K562 (cell line): ENCODE results near the gene DBNL. TPM values are rescaled to one million over a fixed set of nuclear protein-coding genes. Genes with fewer than 3 reads are reported as not detected.

Experiments used
- CEBPG ChIP-seq, 3 experiments: fragments of 200-800 bp in 1 of 3; sonication (Bioruptor generic) in 1 of 3; sonication (generic) in 1 of 3; formaldehyde crosslinking in 1 of 3; IDR thresholded peaks in 2 of 3; conservative IDR thresholded peaks in 1 of 3; 2 replicates each; pipeline versions ENCODE4 v1.6.1 to v1.8.0; 2016 to 2022; ENCODE audit warnings: missing compliant biosample characterization in 2 of 3, missing genetic modification characterization in 2 of 3, mild to moderate bottlenecking in 1 of 3, missing genetic modification reagents in 1 of 3
- EHMT2 ChIP-seq: fragments of 450-650 bp; IDR thresholded peaks from 2 replicates; pipeline ENCODE4 v1.6.1; 2018; ENCODE audit warnings: antibody characterized with exemption
- EP400 ChIP-seq: fragments of 450-650 bp; IDR thresholded peaks from 2 replicates; pipeline ENCODE4 v1.6.1; 2017; ENCODE audit warnings: antibody characterized with exemption, mild to moderate bottlenecking, moderate library complexity
- FOSL1 ChIP-seq: fragments of 200-800 bp; sonication (Bioruptor generic); conservative IDR thresholded peaks from 2 replicates; pipeline ENCODE4 v1.6.1; 2016; ENCODE audit warnings: missing genetic modification characterization, missing compliant biosample characterization
- HMG20B ChIP-seq: fragments of 250-450 bp; sonication (Bioruptor Pico); IDR thresholded peaks from 2 replicates; pipeline ENCODE4 v1.5.0; 2021; ENCODE audit warnings: mild to moderate bottlenecking
- IRF2 ChIP-seq: sonication (generic); formaldehyde crosslinking; IDR thresholded peaks from 2 replicates; pipeline ENCODE4 v1.8.1; 2022; ENCODE audit warnings: mild to moderate bottlenecking, missing genetic modification reagents
- MEF2A ChIP-seq: IDR thresholded peaks from 2 replicates; pipeline ENCODE4 v1.6.1; 2011; ENCODE audit warnings: low read depth, mild to moderate bottlenecking, low read length, moderate library complexity; ENCODE audit not compliant: control insufficient read depth
- RFX1 ChIP-seq: fragments of 450-650 bp; IDR thresholded peaks from 2 replicates; pipeline ENCODE4 v1.6.1; 2016; ENCODE audit warnings: mild to moderate bottlenecking, moderate library complexity
- SAFB ChIP-seq: fragments of 200-400 bp; formaldehyde crosslinking; IDR thresholded peaks from 2 replicates; pipeline ENCODE4 v1.6.1; 2017; ENCODE audit warnings: low read depth, low read length, borderline replicate concordance
- TAF15 ChIP-seq: fragments of 200-400 bp; formaldehyde crosslinking; IDR thresholded peaks from 2 replicates; pipeline ENCODE4 v1.6.1; 2017; ENCODE audit warnings: mild to moderate bottlenecking, low read depth, low read length, moderate library complexity
- TCFL5 ChIP-seq: fragments of 250-450 bp; sonication (Bioruptor Pico); conservative IDR thresholded peaks from 2 replicates; pipeline ENCODE4 v1.6.1; 2021; ENCODE audit warnings: mild to moderate bottlenecking, moderate library complexity, matching md5 sums
- TRIM24 ChIP-seq, 2 experiments: fragments of 450-650 bp; IDR thresholded peaks; 2 replicates each; pipeline ENCODE4 v1.6.1; 2016
- XRCC3 ChIP-seq: fragments of 450-650 bp; IDR thresholded peaks from 2 replicates; pipeline ENCODE4 v1.6.1; 2017; ENCODE audit warnings: mild to moderate bottlenecking, moderate library complexity
- ZNF133 ChIP-seq: fragments of 250-450 bp; sonication (Bioruptor Pico); IDR thresholded peaks from 2 replicates; pipeline ENCODE4 v1.4.0; 2020; ENCODE audit warnings: mild to moderate bottlenecking
- ZNF253 ChIP-seq: fragments of 250-450 bp; sonication (Bioruptor Pico); conservative IDR thresholded peaks from 2 replicates; pipeline ENCODE4 v1.6.1; 2021; ENCODE audit warnings: mild to moderate bottlenecking
- ZNF263 ChIP-seq: sonication (generic); formaldehyde crosslinking; IDR thresholded peaks from 2 replicates; pipeline ENCODE4 v1.8.0; 2022; ENCODE audit warnings: mild to moderate bottlenecking, missing genetic modification reagents, borderline replicate concordance
- ZNF699 ChIP-seq: fragments of 250-450 bp; sonication (Bioruptor Pico); IDR thresholded peaks from 2 replicates; pipeline ENCODE4 v1.8.0; 2021; ENCODE audit warnings: mild to moderate bottlenecking, moderate library complexity; ENCODE audit not compliant: insufficient replicate concordance
- ZNF764 ChIP-seq: fragments of 250-450 bp; sonication (Bioruptor Pico); IDR thresholded peaks from 2 replicates; pipeline ENCODE4 v1.4.0; 2020; ENCODE audit warnings: low read depth, mild to moderate bottlenecking, moderate library complexity
- polyA plus RNA-seq, 8 experiments: library from polyadenylated mRNA; depleted of rRNA in 4 of 8; stranded (reverse) in 5 of 8; unstranded in 3 of 8; fragments of >200 nt; fragmentation: Nextera tagmentation in 2 of 8; fragmentation: Illumina TruSeq in 1 of 8; extraction: Ambion mirVana in 2 of 8; extraction: Trizol in 1 of 8; gene quantifications; 2 replicates each; pipeline versions ENCODE4 v1.2.1 to v1.2.3, GENCODE V29; 2011 to 2014; ENCODE audit warnings: inconsistent platforms in 1 of 8, missing spikeins in 1 of 8
- total RNA-seq, 7 experiments: library from RNA; depleted of rRNA in 6 of 7; stranded (reverse); fragments of >200 nt in 6 of 7; fragmentation: Illumina TruSeq in 2 of 7; extraction: Trizol in 2 of 7; gene quantifications; 2 replicates each; pipeline versions ENCODE4 v1.2.1 to v1.2.3, GENCODE V29; 2011 to 2021; ENCODE audit warnings: low replicate concordance in 1 of 7
- TF ChIP-seq, protein P1 (sequence below): fragments of 450-650 bp; formaldehyde crosslinking; IDR thresholded peaks from 2 replicates; pipeline ENCODE4 v1.4.0; 2020; ENCODE audit warnings: mild to moderate bottlenecking, moderate library complexity
- TF ChIP-seq, protein P2 (sequence below): fragments of 450-650 bp; formaldehyde crosslinking; IDR thresholded peaks from 2 replicates; pipeline ENCODE4 v1.4.0; 2020; ENCODE audit warnings: mild to moderate bottlenecking, mixed read lengths
- TF ChIP-seq, protein P3 (sequence below): sonication (generic); formaldehyde crosslinking; IDR thresholded peaks from 2 replicates; pipeline ENCODE4 v1.8.0; 2022; ENCODE audit warnings: mild to moderate bottlenecking, missing genetic modification reagents

Gene DBNL
- total and polyA plus RNA-seq, 9 of the 15 experiments (the other 6 are each of a cell fraction or from before 2014, with no cell fraction given) = 1.9 to 65.1 (median 38.9) TPM

DNA sequence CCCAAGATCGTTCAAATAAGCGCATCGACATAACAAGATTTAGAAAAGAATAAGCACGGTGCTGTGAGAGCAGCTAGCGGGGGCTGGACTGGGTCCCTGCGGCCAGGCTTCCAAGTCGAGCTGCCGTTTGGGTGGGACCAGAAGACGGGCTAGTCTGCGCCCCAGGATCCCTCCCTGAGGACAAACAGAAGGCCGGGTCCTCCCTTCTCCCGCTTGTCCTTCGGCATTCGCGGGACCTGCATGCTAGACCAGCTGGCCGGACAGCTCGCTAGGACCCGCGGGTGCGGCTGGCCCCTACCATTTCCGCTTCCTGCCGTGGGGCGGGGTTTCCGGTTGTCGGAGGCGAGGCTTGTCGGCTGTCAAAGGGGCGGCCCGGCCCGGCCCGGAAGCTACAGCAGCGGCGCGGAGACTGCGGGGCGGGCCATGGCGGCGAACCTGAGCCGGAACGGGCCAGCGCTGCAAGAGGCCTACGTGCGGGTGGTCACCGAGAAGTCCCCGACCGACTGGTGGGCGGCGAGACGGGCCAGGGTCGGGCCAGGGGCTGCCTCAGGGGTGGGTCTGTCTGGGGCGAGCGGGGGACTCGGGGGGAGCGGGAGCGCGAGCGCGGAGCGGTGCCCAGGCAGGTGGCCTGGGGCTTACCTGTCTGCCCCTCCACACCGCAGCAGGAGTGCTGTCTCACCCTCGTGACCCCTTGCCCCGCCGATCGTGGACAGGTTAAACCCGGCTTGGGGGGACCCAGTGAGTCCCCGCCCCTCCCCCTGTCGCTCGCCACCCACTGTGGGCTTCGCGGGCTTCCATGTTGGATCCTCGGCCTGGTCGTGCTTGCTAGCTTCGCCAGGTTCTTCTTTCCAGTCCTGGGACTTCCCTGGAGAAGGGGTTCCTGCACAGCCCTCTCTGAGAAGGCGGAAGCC is at the start of gene DBNL (continued):
- TF ChIP-seq, protein P1, sequence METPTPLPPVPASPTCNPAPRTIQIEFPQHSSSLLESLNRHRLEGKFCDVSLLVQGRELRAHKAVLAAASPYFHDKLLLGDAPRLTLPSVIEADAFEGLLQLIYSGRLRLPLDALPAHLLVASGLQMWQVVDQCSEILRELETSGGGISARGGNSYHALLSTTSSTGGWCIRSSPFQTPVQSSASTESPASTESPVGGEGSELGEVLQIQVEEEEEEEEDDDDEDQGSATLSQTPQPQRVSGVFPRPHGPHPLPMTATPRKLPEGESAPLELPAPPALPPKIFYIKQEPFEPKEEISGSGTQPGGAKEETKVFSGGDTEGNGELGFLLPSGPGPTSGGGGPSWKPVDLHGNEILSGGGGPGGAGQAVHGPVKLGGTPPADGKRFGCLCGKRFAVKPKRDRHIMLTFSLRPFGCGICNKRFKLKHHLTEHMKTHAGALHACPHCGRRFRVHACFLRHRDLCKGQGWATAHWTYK (CRISPR knock-in tag) = peak; percentile 40; the same call in 1 of the 2 replicates
- no peak for TF ChIP-seq ZNF699 (CRISPR knock-in tag)
- TF ChIP-seq ZNF263 (CRISPR knock-in tag) = peak; percentile 22; the same call in 1 of the 2 replicates
- TF ChIP-seq, protein P2, sequence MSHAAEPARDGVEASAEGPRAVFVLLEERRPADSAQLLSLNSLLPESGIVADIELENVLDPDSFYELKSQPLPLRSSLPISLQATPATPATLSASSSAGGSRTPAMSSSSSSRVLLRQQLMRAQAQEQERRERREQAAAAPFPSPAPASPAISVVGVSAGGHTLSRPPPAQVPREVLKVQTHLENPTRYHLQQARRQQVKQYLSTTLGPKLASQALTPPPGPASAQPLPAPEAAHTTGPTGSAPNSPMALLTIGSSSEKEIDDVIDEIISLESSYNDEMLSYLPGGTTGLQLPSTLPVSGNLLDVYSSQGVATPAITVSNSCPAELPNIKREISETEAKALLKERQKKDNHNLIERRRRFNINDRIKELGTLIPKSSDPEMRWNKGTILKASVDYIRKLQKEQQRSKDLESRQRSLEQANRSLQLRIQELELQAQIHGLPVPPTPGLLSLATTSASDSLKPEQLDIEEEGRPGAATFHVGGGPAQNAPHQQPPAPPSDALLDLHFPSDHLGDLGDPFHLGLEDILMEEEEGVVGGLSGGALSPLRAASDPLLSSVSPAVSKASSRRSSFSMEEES (CRISPR knock-in tag) = no peak
- peak in 1 of 2 experiments; percentile 37; a peak in 1 of 4 replicates for TF ChIP-seq TRIM24 (IDR thresholded peaks at IDR 0.05)
- no peak for TF ChIP-seq ZNF253 (CRISPR knock-in tag)
- no peak for TF ChIP-seq FOSL1 (tag)
- TF ChIP-seq HMG20B (CRISPR knock-in tag) = no peak
- no peak for TF ChIP-seq TAF15
- TF ChIP-seq CEBPG (CRISPR knock-in tag; IDR thresholded peaks at IDR 0.05) = 0 out of 2 replicates have a peak, but pooled peaks have one; percentile 32
- TF ChIP-seq CEBPG (tag; conservative IDR thresholded peaks at IDR 0.05 in 1 of 2, IDR thresholded peaks at IDR 0.05 in 1 of 2) = no peak
- no peak for TF ChIP-seq EHMT2
- TF ChIP-seq SAFB = no peak
- TF ChIP-seq TCFL5 = no peak
- no peak for TF ChIP-seq IRF2
- TF ChIP-seq MEF2A = no peak
- no peak for TF ChIP-seq RFX1
- TF ChIP-seq, protein P3, sequence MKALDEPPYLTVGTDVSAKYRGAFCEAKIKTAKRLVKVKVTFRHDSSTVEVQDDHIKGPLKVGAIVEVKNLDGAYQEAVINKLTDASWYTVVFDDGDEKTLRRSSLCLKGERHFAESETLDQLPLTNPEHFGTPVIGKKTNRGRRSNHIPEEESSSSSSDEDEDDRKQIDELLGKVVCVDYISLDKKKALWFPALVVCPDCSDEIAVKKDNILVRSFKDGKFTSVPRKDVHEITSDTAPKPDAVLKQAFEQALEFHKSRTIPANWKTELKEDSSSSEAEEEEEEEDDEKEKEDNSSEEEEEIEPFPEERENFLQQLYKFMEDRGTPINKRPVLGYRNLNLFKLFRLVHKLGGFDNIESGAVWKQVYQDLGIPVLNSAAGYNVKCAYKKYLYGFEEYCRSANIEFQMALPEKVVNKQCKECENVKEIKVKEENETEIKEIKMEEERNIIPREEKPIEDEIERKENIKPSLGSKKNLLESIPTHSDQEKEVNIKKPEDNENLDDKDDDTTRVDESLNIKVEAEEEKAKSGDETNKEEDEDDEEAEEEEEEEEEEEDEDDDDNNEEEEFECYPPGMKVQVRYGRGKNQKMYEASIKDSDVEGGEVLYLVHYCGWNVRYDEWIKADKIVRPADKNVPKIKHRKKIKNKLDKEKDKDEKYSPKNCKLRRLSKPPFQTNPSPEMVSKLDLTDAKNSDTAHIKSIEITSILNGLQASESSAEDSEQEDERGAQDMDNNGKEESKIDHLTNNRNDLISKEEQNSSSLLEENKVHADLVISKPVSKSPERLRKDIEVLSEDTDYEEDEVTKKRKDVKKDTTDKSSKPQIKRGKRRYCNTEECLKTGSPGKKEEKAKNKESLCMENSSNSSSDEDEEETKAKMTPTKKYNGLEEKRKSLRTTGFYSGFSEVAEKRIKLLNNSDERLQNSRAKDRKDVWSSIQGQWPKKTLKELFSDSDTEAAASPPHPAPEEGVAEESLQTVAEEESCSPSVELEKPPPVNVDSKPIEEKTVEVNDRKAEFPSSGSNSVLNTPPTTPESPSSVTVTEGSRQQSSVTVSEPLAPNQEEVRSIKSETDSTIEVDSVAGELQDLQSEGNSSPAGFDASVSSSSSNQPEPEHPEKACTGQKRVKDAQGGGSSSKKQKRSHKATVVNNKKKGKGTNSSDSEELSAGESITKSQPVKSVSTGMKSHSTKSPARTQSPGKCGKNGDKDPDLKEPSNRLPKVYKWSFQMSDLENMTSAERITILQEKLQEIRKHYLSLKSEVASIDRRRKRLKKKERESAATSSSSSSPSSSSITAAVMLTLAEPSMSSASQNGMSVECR (CRISPR knock-in tag) = peak; percentile 90
- no peak for TF ChIP-seq XRCC3
- peak; percentile 83 for TF ChIP-seq EP400
- no peak for TF ChIP-seq ZNF133 (CRISPR knock-in tag)
- TF ChIP-seq ZNF764 (CRISPR knock-in tag) = 0 out of 2 replicates have a peak, but pooled peaks have one; percentile 6
